ENCODE measurements around the gene PIGT.
A peak's percentile ranks its signal among the peaks of the same experiment; 100 is the strongest.

Gene PIGT

GRCh38 chr20:45450097-45450818 lies 34.3 kb downstream of the PIGT start:
- Histone ChIP-seq H3K79me2 (no peaks in the 10 kb centered on the region), H3K4me1 (no peaks in the 10 kb centered on the region), H2AFZ (no peak overlapping the region), H3K36me3 (ENCODE audit: control insufficient read depth, insufficient read depth, low read length) (no peaks in the 10 kb centered on the region), H3K9ac (no peak overlapping the region), H3K27ac (no peak overlapping the region), H3K4me3 (ENCODE audit: low read depth, low read length) (no peak overlapping the region), H3K27me3 (ENCODE audit: control insufficient read depth, insufficient read depth, low read length) (no peaks in the 10 kb centered on the region), H3K4me2 (ENCODE audit: low read length) (no peak overlapping the region), H3K9me3 (ENCODE audit: control insufficient read depth, low read length) (no peaks in the 10 kb centered on the region)
- TF ChIP-seq, protein P1, sequence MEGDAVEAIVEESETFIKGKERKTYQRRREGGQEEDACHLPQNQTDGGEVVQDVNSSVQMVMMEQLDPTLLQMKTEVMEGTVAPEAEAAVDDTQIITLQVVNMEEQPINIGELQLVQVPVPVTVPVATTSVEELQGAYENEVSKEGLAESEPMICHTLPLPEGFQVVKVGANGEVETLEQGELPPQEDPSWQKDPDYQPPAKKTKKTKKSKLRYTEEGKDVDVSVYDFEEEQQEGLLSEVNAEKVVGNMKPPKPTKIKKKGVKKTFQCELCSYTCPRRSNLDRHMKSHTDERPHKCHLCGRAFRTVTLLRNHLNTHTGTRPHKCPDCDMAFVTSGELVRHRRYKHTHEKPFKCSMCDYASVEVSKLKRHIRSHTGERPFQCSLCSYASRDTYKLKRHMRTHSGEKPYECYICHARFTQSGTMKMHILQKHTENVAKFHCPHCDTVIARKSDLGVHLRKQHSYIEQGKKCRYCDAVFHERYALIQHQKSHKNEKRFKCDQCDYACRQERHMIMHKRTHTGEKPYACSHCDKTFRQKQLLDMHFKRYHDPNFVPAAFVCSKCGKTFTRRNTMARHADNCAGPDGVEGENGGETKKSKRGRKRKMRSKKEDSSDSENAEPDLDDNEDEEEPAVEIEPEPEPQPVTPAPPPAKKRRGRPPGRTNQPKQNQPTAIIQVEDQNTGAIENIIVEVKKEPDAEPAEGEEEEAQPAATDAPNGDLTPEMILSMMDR (IDR thresholded peaks at IDR 0.05), result peak; percentile 55

DNA sequence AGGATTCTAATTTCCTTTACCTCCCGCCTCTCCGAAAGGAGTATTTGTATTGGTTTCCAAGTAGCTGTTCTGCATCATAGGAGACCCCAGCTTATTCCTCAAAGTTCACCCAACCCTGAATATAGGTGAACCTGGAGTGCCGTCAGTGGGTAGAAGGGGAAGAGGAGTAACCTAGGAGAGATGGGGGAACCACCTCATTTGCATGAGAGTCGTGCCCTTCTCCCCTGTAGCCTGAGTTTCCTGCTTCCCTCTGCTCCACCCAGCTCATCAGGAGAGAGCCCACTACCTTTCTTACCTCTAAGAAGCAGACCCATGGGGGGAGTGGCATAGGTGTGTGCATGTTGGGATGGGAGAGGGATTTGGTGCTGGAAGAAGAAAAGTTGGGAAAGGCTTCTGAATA lies 36.3 kb downstream of the PIGT start:
- no peaks in the 10 kb centered on the region for H3K36me3 ChIP-seq (ENCODE audit: control insufficient read depth, insufficient read depth, low read length)
- no peak overlapping the region for H3K4me2 ChIP-seq (ENCODE audit: low read length)
- H3K27me3 ChIP-seq (ENCODE audit: control insufficient read depth, insufficient read depth, low read length), result no peaks in the 10 kb centered on the region
- no peaks in the 10 kb centered on the region for H3K4me1 ChIP-seq
- no peak overlapping the region for H3K9ac ChIP-seq
- H3K9me3 ChIP-seq (ENCODE audit: control insufficient read depth, low read length), result no peaks in the 10 kb centered on the region
- TF ChIP-seq, protein P1 (IDR thresholded peaks at IDR 0.05), result no peak
- no peaks in the 10 kb centered on the region for H3K79me2 ChIP-seq
- no peak overlapping the region for H3K27ac ChIP-seq
- H2AFZ ChIP-seq, result no peak overlapping the region
- no peak overlapping the region for H3K4me3 ChIP-seq (ENCODE audit: low read depth, low read length)

- TF ChIP-seq, protein P1 (IDR thresholded peaks at IDR 0.05), result no peak
Observed at GRCh38 chr20:45452772-45453691, 37.1 kb downstream of the PIGT start.

DNA sequence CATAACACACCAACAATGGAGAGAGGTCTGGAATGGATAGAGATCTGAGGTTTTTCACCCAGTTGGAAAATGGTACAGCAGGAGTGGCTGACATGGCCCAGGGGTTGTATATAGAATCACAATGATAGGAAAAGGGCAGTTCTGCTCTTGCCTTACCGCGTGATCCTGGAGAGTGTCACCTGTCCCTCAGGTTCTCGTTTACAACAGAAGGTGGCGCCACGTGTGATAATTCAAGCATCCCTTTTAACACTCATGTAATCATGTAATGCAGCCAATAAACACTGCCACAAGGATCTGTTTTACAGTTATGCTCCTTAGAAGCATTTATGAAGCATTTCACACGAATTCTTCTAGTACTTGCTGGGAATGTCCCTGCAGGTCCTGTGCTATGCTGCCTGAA lies 40.7 kb downstream of the PIGT start:
- TF ChIP-seq, protein P1 (IDR thresholded peaks at IDR 0.05), result peak; percentile 55
- Histone ChIP-seq H3K4me1 (no peaks in the 10 kb centered on the region), H3K27me3 (ENCODE audit: control insufficient read depth, insufficient read depth, low read length) (no peaks in the 10 kb centered on the region), H3K9ac (no peak overlapping the region), H3K36me3 (ENCODE audit: control insufficient read depth, insufficient read depth, low read length) (no peaks in the 10 kb centered on the region), H3K27ac (no peak overlapping the region), H3K9me3 (ENCODE audit: control insufficient read depth, low read length) (no peaks in the 10 kb centered on the region), H3K4me3 (ENCODE audit: low read depth, low read length) (no peak overlapping the region), H3K4me2 (ENCODE audit: low read length) (no peak overlapping the region), H3K79me2 (no peaks in the 10 kb centered on the region), H2AFZ (no peak overlapping the region)

More at GRCh38 chr20:45452772-45453691, 37.1 kb downstream of the PIGT start:
- H3K4me1 ChIP-seq, result no peaks in the 10 kb centered on the region
- no peaks in the 10 kb centered on the region for H3K36me3 ChIP-seq (ENCODE audit: control insufficient read depth, insufficient read depth, low read length)
- H3K9me3 ChIP-seq (ENCODE audit: control insufficient read depth, low read length), result no peaks in the 10 kb centered on the region
- H3K9ac ChIP-seq, result no peak overlapping the region
- no peak overlapping the region for H2AFZ ChIP-seq
- H3K27ac ChIP-seq, result no peak overlapping the region
- no peak overlapping the region for H3K4me2 ChIP-seq (ENCODE audit: low read length)
- no peaks in the 10 kb centered on the region for H3K27me3 ChIP-seq (ENCODE audit: control insufficient read depth, insufficient read depth, low read length)
- H3K79me2 ChIP-seq, result no peaks in the 10 kb centered on the region
- H3K4me3 ChIP-seq (ENCODE audit: low read depth, low read length), result no peak overlapping the region
